ENCODE data around the gene MMP20. TPM values are rescaled to one million over a fixed set of nuclear protein-coding genes. Genes with fewer than 3 reads are reported as not detected.

The MMP20 gene
- total RNA-seq, 1 donor from 2014 or later = not detected

GRCh38 chr11:102620818-102621561, 4.1 kb downstream of the MMP20 start:
- H3K4me3 Mint-ChIP-seq = no peak overlapping the region
- no peak overlapping the region for H3K27ac Mint-ChIP-seq
- H3K4me1 Mint-ChIP-seq (ENCODE audit: unreplicated experiment) = peaks cover 11% of the 10 kb centered on the region
- H3K36me3 Mint-ChIP-seq = no peaks in the 10 kb centered on the region
- no peaks in the 10 kb centered on the region for H3K27me3 Mint-ChIP-seq
- TF ChIP-seq CTCF (conservative IDR thresholded peaks at IDR 0.05) = no peak
- DNase-seq (ENCODE audit: extremely low spot score, unreplicated experiment) = no peak
- H3K9me3 Mint-ChIP-seq = no peaks in the 10 kb centered on the region

GRCh38 chr11:102620179-102620578, 5.0 kb downstream of the MMP20 start:
- H3K4me1 Mint-ChIP-seq (ENCODE audit: unreplicated experiment) = peaks cover 18% of the 10 kb centered on the region
- no peaks in the 10 kb centered on the region for H3K9me3 Mint-ChIP-seq
- H3K27me3 Mint-ChIP-seq = no peaks in the 10 kb centered on the region
- H3K27ac Mint-ChIP-seq = no peak overlapping the region
- no peak for DNase-seq (ENCODE audit: extremely low spot score, unreplicated experiment)
- no peak overlapping the region for H3K4me3 Mint-ChIP-seq
- TF ChIP-seq CTCF (conservative IDR thresholded peaks at IDR 0.05) = no peak
- H3K36me3 Mint-ChIP-seq = no peaks in the 10 kb centered on the region

GRCh38 chr11:102617466-102618008, 7.6 kb downstream of the MMP20 start:
- Mint-ChIP-seq H3K27me3 (no peaks in the 10 kb centered on the region), H3K27ac (no peak overlapping the region), H3K9me3 (no peaks in the 10 kb centered on the region), H3K36me3 (no peaks in the 10 kb centered on the region), H3K4me1 (ENCODE audit: unreplicated experiment) (peaks cover 24% of the 10 kb centered on the region), H3K4me3 (no peak overlapping the region)
- no peak for DNase-seq (ENCODE audit: extremely low spot score, unreplicated experiment)
- TF ChIP-seq CTCF (conservative IDR thresholded peaks at IDR 0.05) = no peak

GRCh38 chr11:102615894-102616432, 9.2 kb downstream of the MMP20 start:
- H3K27ac Mint-ChIP-seq = peak overlapping the region; percentile 8
- H3K27me3 Mint-ChIP-seq = no peaks in the 10 kb centered on the region
- H3K4me1 Mint-ChIP-seq (ENCODE audit: unreplicated experiment) = peaks cover 24% of the 10 kb centered on the region
- H3K9me3 Mint-ChIP-seq = no peaks in the 10 kb centered on the region
- TF ChIP-seq CTCF (conservative IDR thresholded peaks at IDR 0.05) = no peak
- H3K4me3 Mint-ChIP-seq = no peak overlapping the region
- H3K36me3 Mint-ChIP-seq = no peaks in the 10 kb centered on the region
- DNase-seq (ENCODE audit: extremely low spot score, unreplicated experiment) = no peak

- Mint-ChIP-seq H3K4me1 (ENCODE audit: unreplicated experiment) (peaks cover 24% of the 10 kb centered on the region), H3K27me3 (no peaks in the 10 kb centered on the region), H3K36me3 (no peaks in the 10 kb centered on the region), H3K27ac (peak overlapping the region; percentile 8), H3K9me3 (no peaks in the 10 kb centered on the region), H3K4me3 (no peak overlapping the region)
- no peak for TF ChIP-seq CTCF (conservative IDR thresholded peaks at IDR 0.05)
- no peak for DNase-seq (ENCODE audit: extremely low spot score, unreplicated experiment)
These were observed 9.8 kb downstream of the MMP20 start for GRCh38 chr11:102615077-102615893.
